ENCODE results near the gene DLX4.

Gene DLX4

DNA sequence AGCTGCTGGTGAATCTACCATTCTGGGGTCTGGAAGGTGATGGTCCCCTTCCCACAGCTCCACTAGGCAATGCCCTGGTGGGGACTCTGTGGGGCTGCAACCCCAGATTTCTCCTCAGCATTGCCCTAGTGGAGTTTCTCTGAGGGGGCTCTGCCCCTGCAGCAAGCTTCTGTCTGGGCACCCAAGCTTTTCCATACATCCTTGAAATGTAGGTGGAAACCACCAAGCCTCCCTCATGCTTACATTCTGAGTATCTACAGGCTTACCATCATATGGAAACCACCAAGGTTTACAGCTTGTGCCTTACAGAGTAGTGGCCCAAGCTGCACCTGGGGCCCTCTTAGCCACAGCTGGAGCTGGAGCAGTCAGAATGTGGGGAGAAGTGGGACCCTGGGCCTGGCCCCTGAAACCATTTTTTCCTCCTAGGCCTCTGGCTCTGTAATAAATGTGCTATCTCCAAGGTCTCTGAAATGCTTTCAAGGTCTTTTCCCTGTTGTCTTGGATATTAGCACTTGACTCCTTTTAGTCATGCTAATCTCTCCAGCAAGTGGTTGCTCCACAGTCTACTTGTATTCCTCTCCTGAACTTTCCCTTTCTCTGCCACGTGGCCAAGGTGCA lies 45.6 kb downstream of the DLX4 start:
- Histone ChIP-seq H3K9me3 (ENCODE audit: control insufficient read depth, insufficient read depth, low read length) (peaks cover 14% of the 10 kb centered on the region), H3K4me1 (ENCODE audit: insufficient read depth, low read length) (no peaks in the 10 kb centered on the region), H3K36me3 (ENCODE audit: insufficient read depth, low read length) (no peaks in the 10 kb centered on the region), H3K9ac (ENCODE audit: low read depth, low read length) (no peak overlapping the region)

- H3K9ac ChIP-seq (ENCODE audit: low read depth, low read length) = no peak overlapping the region
- peaks cover 14% of the 10 kb centered on the region for H3K9me3 ChIP-seq (ENCODE audit: control insufficient read depth, insufficient read depth, low read length)
- no peaks in the 10 kb centered on the region for H3K4me1 ChIP-seq (ENCODE audit: insufficient read depth, low read length)
- no peaks in the 10 kb centered on the region for H3K36me3 ChIP-seq (ENCODE audit: insufficient read depth, low read length)
Measured at GRCh38 chr17:50015146-50015545, 46.2 kb downstream of the DLX4 start.

GRCh38 chr17:50018909-50019308 lies 49.9 kb downstream of the DLX4 start:
- Histone ChIP-seq H3K9ac (ENCODE audit: low read depth, low read length) (no peak overlapping the region), H3K36me3 (ENCODE audit: insufficient read depth, low read length) (no peaks in the 10 kb centered on the region), H3K4me1 (ENCODE audit: insufficient read depth, low read length) (no peaks in the 10 kb centered on the region), H3K9me3 (ENCODE audit: control insufficient read depth, insufficient read depth, low read length) (peaks cover 13% of the 10 kb centered on the region)

DNA sequence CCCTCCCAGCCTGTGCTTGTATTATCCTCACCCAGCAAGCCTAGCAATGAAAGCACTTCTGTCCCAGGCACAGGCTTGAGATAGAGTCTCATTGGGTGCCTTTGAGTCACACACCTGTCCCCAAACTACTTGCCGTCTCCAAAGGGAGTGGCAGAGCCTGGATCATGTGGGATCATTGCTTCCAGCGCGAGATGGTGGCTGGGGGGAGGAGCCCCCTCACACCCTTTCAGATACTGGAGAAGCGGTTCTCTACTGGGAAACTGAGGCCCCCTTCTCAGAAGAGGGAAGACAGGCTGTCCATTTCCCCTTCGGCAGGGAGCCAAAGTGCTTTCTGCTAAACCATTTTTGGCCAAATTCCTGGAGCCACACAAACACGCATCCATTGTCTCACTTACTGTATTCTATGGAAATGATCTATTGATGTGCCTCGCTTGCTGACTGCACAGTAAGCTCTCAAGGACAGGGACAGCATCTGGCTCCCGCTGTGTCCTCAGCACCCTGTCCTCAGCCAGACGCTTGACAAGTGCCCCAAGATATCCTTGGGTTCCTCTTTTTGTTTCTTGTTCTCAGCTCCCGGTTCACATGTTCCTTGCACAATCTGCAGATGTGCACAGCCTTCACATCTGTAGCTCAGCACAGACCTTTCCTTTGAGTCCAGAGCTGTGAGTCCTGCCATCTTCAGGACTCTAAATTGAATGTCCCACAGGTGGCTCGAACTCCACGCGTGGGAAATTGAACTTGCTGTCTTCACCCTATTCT lies 52.0 kb downstream of the DLX4 start:
- Histone ChIP-seq H3K9ac (ENCODE audit: low read depth, low read length) (no peak overlapping the region), H3K9me3 (ENCODE audit: control insufficient read depth, insufficient read depth, low read length) (no peaks in the 10 kb centered on the region), H3K4me1 (ENCODE audit: insufficient read depth, low read length) (no peaks in the 10 kb centered on the region)

GRCh38 chr17:50021681-50022370 lies 52.8 kb downstream of the DLX4 start:
- H3K4me1 ChIP-seq (ENCODE audit: insufficient read depth, low read length) = no peaks in the 10 kb centered on the region
- H3K36me3 ChIP-seq (ENCODE audit: insufficient read depth, low read length) = no peaks in the 10 kb centered on the region
- H3K9me3 ChIP-seq (ENCODE audit: control insufficient read depth, insufficient read depth, low read length) = no peaks in the 10 kb centered on the region
- H3K9ac ChIP-seq (ENCODE audit: low read depth, low read length) = no peak overlapping the region

More for the DNA sequence above, 52.0 kb downstream of the DLX4 start:
- no peaks in the 10 kb centered on the region for H3K36me3 ChIP-seq (ENCODE audit: insufficient read depth, low read length)

GRCh38 chr17:50022463-50023130 lies 53.6 kb downstream of the DLX4 start:
- Histone ChIP-seq H3K4me1 (ENCODE audit: insufficient read depth, low read length) (peaks cover 3% of the 10 kb centered on the region; the same call in 1 of the 2 replicates), H3K9me3 (ENCODE audit: control insufficient read depth, insufficient read depth, low read length) (no peaks in the 10 kb centered on the region), H3K36me3 (ENCODE audit: insufficient read depth, low read length) (no peaks in the 10 kb centered on the region), H3K9ac (ENCODE audit: low read depth, low read length) (no peak overlapping the region)

DNA sequence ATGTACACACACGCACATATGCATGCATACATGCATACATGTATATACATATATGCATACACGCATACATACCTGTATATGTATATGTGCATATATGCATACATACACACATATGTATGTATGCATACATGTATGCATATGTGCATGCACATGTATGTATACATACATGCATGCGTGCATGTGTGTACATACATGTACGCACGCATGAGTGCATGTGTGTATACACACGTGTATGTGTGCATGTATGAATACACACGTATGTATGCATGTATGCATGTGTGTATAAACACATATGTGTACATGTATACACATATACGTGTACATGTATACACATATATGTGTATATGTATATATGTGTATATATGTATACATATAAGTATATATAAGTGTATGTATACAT lies 54.5 kb downstream of the DLX4 start:
- Histone ChIP-seq H3K4me1 (ENCODE audit: insufficient read depth, low read length) (peaks cover 11% of the 10 kb centered on the region), H3K9me3 (ENCODE audit: control insufficient read depth, insufficient read depth, low read length) (no peaks in the 10 kb centered on the region), H3K9ac (ENCODE audit: low read depth, low read length) (no peak overlapping the region), H3K36me3 (ENCODE audit: insufficient read depth, low read length) (no peaks in the 10 kb centered on the region)

Measured in ES-I3 (cell line).